SHP77 (cell line): ENCODE measurements around the gene SP110.
"Not testable (repeated sequence)": the region's sequence is repeated elsewhere in the genome, so short reads cannot be mapped to it uniquely, and the experiment has no call there.

ENCODE experiments used
- DNase-seq, 2 experiments: peaks; one replicate each; lab custom pipeline; 2025; lab: John Stamatoyannopoulos, UW

Gene SP110

GRCh38 chr2:230127195-230127594 is 92.6 kb downstream of the SP110 start:
- DNase-seq, result no peak

DNA sequence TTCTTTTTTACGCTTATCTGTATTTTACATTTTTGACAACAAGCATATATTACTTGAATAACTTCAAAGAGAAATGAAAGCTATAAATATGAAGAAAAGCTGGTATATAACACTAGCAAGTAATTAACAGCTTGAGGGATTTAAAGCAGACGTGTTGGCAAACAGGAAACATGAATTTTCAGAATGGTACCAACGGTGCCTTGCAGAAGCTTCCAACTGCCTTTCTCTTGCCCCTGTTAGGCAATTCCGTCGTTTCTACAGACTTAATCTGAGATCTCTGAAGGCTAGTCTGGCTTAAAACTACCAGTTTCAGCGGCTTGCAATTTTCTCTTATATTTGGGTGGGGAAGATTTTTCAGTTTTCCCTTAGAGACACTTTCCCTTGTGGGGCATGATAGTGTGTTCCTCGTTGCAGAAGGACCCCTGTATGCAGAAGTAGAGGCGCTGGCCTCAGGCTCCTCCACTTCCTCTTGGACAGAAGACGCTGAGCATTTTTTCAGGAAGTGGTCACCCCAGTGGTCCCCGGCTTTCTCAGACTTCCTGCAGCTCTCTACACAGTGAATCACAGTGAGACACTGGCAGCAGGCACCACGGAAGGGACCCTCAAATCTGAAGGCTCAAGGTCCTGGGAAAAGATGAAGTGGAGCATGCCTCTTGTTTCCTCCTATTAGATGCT is 94.9 kb downstream of the SP110 start:
- no peak for DNase-seq

GRCh38 chr2:230124235-230124634 is 95.5 kb downstream of the SP110 start:
- no peak for DNase-seq

- not testable (repeated sequence) for DNase-seq
Observed at GRCh38 chr2:230120376-230120775, 99.4 kb downstream of the SP110 start.

GRCh38 chr2:230119827-230120226 is 100.0 kb downstream of the SP110 start:
- not testable (repeated sequence) for DNase-seq
